GM21515 (cell line): ENCODE results near the gene FAM184A.
A peak's percentile ranks its signal among the peaks of the same experiment; 100 is the strongest.

Experiments used
- ATAC-seq: cut with Tn5 transposase; IDR thresholded peaks from one replicate; pipeline ENCODE4 v1.9.1; 2021; ENCODE audit not compliant: unreplicated experiment

The FAM184A gene

DNA sequence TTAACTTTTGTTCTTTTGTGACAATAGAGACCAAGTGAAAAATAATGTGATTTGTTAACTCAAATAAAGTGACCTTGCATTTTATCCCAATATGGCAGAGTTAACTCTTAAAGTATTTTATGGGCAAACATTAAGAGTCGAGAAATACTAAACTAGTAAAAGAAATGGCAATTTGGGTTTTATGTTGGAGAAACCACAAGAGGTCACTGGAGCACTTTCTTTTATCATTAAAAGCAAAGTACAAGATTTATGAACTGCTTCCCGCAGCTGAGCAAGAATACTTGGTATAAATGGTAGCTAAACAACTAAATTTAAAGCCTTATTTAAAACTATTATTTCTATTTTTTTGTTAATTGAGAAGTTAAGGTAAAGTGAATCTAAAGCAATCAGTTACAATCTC is 110.0 kb downstream of the FAM184A start:
- ATAC-seq, result no peak

DNA sequence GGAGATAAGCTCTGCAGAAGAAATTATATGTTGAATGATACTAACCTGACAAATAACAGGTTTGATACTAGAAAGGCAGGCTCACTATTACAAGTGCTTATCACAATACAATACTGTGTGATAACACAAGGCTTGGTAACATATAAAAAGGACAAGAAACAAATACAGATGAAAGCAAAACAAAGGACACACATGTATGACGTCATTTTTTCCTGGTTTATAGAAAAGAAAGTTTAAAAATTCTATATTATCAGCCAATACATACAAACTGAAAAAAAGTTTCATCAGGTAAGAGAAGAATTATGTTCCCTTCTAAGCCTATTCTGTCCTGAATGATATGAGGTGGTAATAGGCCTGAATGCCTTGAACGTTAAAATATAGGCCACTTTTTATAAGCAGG is 111.2 kb downstream of the FAM184A start:
- no peak for ATAC-seq

DNA sequence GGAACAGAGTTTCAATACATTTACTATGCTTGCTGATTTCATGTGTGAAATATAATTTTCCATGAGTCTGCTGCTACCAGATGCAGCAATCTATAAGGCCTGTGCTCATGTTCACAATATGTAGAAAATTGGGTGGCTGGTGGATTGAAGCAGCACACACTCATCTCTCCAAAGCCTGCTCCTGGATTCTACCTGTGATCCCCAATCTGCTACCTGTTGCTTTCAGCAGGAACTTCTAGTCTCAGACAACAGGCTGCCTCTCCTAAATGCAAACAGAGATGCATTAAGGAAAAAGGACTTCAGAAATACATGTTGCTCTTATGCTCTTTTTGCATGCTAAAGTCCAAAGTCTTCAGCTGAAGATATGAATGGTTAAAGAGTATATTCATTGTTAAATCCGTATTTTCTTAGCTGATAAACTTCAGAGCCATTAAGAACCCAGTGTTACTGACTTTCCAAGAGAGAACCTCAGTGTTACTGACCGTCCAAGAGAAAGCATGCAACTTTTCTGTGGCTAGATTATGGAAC is 112.6 kb downstream of the FAM184A start:
- no peak for ATAC-seq

DNA sequence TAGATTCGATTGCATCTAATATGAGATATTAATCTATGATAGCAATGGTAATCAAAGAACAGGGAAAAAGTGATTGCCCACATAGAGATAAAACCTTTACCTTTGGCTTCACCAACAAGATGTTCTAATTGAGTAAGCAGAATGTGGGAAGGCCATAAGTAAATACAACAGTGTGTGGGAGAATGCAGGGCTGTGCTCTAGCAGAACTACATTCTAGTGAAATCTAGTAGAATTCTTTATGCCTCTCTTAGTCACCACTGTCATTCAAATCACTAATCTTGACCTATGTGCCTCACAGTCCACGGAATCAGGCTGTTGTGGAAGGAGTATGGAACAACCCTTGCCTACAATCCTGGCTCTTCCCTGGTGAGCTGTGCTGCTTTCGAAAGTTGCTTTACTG is 113.1 kb downstream of the FAM184A start:
- no peak for ATAC-seq

DNA sequence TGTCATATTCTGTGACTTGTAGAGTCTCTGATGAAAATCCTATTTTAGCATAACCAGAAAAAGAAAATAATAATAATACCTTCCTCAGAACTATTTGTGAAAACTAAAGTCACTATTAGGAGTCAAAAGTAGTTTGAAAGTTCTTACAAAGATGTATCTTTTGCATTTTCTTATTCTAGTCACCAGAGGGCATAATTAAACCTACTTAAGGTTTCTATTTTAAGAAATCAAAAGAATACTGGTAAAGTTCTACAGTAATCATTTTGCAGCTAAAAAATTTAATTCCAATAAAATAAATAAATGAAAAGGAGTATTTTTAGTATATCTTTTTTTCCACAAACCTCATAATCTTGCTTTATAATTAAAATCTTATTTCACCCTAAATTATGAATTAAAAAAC is 115.5 kb downstream of the FAM184A start:
- ATAC-seq, result no peak

DNA sequence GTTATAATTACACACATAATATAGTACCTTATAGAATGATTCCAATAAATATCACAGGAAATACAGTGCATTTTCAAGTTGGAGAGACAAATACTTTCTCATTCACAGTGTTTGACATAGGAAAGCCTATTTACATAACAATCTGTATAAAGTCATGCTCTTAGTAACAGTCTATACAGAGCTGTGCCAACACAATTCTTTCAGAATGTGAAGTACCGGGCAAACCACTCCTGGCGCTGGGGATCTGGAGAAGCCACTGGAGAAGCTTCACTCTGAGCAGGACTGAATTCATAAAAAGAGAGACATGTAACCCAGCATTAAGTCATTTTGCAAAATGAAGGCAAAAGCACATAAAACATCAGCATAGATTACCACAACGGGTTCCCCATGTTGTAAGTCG is 118.6 kb downstream of the FAM184A start:
- ATAC-seq, result no peak

DNA sequence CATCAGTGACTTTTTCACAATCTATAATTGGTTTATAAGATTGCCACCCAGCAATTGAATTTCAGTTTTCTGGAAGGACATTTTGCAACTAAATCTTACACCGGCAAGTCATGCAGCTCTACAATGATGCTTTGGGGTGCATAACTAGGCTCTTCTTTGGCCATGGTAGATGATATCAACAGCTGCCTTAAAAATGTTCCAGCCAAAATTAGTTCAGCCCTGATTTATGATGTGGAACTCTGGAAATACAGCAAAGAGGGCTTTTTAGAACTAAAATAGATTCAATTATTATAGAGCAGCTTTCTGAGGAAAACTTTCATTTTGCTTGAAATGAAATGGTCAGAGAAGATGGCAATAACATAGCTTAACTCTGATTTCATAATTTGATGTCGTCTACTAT is 125.1 kb downstream of the FAM184A start:
- ATAC-seq, result no peak

DNA sequence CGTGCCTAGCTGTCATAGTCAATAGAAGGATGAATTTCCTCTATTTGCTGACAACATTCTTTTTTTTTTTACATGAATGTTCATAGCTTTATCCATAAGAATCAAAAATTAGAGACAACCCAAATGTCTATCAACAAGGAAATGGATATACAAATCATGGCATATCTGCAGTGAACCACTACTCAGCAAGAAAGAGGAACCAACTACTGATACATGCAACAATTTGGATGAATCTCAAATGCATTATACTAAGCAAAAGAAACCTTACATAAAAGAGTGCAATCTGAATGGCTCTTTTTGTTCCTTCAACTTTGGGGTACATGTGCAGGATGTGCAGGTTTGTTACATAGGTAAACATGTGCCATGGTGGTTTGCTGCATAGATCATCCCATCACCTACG is 125.8 kb downstream of the FAM184A start:
- no peak for ATAC-seq

DNA sequence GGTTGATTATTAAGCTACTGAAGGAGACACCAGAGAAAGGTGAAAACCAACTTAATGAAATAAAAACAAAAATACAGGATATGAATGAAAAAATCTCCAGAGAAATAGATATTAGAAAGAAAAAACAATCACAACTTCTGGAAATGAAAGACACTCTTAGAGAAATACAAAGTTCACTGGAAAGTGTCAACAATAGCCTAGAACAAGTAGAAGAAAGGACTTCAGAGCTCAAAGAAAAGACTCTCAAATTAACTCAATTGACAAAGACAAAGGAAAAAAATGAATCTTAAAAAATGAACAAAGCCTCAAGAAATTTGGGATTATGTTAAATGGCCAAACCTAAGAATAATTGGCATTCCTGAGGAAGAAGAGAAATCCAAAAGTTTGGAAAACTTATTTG is 133.2 kb downstream of the FAM184A start:
- ATAC-seq, result no peak

DNA sequence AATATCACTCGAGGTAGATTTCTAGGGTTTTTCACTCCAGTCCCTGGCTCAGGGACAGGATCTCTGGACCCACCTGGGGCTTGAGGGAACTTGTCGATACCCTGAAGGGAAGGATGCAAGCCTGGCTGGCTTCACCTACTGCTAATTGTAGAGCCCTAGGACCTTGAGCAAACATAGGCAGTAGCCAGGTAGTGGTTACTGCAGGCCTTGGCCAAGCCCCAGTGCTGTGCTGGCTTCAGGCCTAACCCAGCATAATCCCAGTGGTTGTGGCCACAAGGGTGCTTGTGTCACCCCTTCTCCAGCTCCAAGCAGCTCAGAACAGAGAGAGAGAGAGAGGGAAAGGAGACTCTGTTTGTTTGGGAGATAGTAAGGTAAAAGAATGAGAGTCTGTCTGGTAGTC is 137.7 kb downstream of the FAM184A start:
- no peak for ATAC-seq

DNA sequence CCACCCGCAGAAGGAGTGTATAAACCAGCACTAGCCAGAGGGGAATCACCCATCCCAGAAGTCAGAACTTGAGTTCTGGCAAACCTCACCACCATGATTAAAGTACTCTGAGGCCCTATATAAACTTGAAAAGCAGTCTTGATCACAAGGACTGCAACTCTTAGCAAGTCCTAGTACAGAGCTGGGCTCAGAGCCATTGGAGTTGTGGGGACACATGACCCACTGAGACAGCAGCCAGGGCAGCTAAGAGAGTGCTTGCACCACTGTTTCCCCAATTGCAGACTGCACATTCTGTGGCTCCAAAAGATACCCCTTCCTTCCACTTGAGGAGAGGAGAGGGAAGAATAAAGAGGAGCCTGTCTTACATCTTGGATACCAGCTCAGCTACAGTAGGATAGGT is 138.8 kb downstream of the FAM184A start:
- no peak for ATAC-seq

DNA sequence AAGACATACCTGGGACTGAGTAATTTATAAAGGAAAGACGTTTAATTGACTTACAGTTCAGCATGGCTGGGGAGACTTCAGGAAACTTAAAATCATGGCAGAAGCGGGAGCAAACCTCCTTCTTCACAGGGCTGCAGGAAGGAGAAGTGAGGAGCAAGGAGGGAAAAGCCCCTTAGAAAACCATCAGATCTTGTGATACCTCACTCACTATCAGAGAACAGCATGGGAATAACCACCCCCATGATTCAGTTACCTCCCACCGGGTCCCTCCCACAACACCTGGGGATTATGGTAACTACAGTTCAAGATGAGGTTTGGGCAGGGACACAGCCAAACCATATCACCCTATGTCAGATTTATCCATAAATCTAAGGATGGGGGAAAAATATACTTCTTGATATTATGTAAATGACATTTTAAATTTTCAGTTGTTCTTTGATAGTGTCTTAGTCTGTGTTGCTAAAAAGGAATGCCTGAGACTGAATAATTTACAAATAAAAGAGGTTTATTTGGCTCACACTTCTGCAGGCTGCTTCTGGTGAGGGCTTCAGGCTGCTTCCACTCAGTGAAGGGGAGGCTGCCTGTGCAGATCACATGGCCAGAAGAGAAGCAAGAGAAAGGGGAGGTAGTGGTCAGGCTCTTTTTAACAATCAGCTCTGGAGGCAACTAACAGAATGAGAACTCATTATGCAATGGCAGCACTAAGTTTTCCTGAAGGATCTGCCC is 142.3 kb downstream of the FAM184A start:
- no peak for ATAC-seq

DNA sequence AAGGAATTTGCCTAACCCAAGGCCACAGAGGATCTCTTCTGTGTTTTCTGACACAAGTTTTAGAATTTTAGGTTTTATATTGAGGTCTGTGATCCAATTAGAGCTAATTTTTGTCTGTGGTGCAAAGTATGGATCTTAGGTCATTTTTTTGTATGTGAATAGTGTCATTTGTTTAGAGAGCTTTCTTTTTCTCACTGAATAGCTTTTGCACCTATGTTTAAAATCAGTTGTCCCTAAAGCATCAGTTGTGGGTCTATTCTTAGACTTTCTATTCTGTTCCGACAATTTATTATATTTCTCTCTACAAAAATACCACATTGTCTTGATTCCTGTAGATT is 143.2 kb downstream of the FAM184A start:
- ATAC-seq, result peak; percentile 15

DNA sequence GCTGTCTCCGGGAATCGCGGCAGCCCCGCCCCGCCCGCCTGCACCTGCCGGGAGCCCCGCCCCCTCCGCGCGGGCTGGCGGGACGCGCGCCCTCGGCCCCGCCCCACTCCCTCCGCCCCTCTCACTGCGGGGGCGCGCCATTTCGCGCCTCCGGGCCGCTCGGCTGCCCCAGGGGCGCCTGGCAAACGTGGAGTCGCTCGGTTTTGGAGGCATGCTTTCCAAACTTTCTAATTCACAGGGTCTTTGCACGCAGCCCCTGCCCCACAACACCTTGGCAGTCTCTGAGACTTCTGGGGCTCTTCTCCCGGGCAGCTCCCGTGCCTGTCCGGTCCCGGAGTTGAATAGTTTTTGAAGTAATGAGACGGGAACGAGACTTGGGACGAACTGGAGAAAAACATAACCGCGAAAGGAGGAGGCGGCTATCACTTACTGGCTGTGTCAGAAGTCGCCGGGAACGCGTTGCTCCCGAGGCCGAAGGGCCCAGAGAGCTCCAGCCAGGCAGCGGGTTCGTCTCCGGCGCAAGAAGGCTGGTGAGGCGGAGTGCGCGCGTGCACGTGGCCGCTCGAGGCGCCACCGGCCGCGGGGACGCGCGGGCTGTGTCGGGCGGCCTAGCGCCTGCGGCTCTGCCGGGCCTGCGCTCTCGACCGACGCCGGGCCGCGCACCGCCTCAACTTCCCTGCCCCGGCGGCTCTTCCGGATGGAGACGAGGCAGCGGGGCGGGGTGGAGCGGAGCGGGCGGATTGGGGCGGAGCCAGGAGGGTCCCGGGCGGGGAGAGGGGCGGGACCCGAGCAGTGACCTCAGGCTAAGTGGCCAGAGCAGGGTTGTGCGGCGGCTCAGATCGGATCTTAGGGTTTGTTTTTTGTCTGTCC is 143.8 kb downstream of the FAM184A start, which contains the start of gene MCM9:
TSS of gene MCM9 (minus strand) at position 699 of the 870 bp plus-strand sequence. CDS start 3,436 bp downstream, outside the sequence.
- peak; percentile 94 for ATAC-seq

DNA sequence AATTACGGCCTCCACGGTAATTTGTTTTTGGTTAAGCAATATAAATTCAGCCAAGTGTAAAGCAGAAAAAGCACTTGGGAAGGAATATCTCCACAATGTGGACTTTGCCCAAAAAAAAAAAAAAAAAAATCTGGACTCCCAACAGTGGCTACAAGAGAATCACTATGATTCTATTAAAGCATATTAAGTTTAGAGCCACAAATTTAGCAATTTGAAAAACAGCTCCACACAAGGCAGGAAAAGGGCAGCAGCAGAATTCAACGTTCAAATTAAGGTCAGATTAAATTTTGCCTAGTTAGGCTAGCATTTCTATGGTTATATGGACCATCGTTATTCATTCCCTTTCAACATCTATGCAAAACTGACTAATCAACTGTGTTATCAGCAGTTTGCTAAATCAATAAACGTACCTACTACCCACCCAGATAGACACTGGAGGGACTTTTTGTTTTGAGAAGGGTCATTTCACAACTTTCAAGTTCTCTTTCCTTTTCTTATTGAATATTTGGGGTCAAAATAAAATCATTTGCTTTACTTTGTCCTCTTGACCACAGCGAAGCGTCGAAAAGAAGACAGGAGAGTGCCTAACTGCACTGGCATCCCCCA is 144.5 kb downstream of the FAM184A start:
- ATAC-seq, result peak; percentile 0

DNA sequence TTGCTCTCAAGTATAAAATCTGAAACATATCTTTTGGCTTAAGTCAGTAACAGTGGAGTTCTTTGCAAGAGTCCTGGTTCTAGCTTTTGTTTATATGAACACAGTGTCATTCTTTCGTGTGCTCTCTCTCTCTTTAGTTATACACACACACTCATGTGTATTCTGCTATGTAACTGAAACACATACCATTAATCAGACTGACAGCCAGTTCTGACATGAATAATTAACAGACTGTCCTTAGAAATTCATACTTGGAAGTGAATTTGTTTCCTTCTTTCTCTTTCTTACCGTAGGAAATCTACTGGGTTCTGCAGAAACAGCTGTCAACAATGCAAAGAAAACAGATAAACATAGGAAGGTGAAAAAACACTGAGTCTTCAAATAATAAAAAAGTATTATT is 146.0 kb downstream of the FAM184A start:
- ATAC-seq, result no peak

DNA sequence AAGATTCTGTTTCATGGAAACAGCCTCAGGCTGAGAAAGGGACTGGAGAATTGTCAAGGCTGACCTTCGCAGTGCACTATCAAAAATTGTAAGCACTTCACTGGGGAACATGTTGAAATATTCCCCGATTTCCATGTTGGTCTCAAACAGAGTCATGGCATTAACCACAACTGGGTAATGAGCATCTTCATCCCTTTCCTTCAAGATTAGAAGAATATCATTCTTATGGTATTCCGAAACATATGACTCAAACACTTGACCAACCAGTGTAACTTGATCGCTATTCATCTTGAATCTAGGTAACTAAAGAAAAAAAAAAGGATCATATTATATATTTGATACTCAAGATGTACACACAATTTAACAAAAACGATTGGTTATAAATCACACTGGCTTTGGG is 147.0 kb downstream of the FAM184A start:
- ATAC-seq, result no peak

DNA sequence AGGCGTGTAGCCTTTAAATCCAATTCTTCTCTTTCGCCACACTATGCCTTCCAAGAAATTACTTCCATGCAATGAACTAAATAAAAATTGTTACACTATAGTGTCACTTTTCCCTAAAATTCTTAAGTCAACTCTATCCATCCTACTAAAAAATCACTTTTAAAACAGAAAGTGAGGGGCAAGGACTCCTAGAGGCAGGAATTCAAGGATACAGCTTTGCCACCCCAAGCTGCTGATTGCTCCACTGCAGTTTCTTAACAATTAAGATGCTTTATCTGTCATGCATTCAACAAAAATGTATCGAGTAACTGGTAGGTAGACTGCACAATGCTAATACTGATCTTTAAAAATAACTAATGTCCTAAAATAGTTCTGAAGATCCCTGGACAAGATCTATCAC is 147.8 kb downstream of the FAM184A start:
- no peak for ATAC-seq

DNA sequence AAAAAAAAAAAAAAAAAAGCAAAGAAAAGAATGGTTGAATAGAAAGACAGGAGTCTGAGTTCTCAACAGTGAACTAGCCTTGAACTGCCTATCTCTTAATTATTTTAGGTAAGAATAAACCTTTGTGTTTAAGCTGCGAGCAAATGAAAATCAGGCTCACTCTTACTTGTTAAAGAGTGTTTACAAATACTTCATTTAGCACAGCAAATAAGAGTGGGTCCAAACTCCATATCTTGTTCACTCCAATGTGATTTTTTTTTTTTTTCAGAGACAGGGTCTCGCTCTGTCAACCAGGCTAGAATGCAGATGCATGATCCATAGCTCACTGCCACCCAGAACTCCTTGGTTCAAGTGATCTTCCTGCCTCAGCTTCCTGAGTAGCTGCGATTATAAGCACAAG is 155.4 kb downstream of the FAM184A start:
- no peak for ATAC-seq

DNA sequence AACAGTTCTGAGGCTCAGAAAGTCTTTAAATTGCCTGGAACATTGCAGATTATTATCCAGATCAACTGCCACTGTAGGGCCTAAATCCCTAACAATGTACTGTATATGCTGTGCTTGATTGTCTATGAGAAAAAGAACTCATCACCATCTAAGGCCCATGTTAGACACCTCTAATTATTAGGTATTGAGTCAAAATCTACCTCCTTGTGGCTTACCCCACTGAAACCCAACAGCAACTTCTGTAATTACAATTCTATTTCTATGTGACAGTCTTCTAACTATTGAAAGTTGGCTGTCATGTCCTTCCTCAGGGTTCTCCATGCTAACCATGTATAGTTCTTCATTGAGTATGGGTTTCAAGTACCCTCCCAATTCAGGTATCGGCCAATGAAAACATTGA is 157.4 kb downstream of the FAM184A start:
- no peak for ATAC-seq

DNA sequence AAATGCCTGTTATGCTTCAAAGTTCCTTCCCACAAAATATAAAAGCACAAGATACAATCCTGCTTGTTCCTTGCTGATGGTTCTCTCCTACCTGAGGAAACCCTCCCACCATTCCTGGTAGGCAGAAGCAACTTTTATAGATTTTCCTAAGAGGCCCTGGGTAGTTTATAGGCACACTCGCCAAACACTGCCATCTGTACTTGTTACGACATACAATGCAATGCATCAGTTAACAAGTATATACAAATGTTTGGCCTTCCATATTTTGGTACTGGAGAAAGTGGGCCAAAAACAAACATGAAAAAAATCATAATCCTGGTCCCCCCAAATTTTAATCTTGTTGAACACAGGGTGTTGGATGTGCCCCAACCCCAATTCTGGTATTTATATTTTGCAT is 160.1 kb downstream of the FAM184A start:
- no peak for ATAC-seq
